HEK293T (cell line): ENCODE measurements around the gene MYL3.

ENCODE experiments used
- ELF4 ChIP-seq: fragments of 450-650 bp; IDR thresholded peaks from 2 replicates; pipeline ENCODE4 v1.6.1; 2017; ENCODE audit warnings: antibody characterized with exemption
- FOXA1 ChIP-seq: fragments of 450-650 bp; IDR thresholded peaks from 2 replicates; pipeline ENCODE4 v1.6.1; 2016; ENCODE audit warnings: mild to moderate bottlenecking
- FOXK2 ChIP-seq: fragments of 450-650 bp; IDR thresholded peaks from 2 replicates; pipeline ENCODE4 v1.6.1; 2016; ENCODE audit warnings: mild to moderate bottlenecking
- HDGF ChIP-seq: fragments of 450-650 bp; IDR thresholded peaks from 2 replicates; pipeline ENCODE4 v1.6.1; 2017; ENCODE audit warnings: antibody characterized with exemption, borderline replicate concordance
- LEF1 ChIP-seq: fragments of 450-650 bp; IDR thresholded peaks from 2 replicates; pipeline ENCODE4 v1.6.1; 2017; ENCODE audit warnings: mild to moderate bottlenecking, borderline replicate concordance
- NFRKB ChIP-seq: fragments of 450-650 bp; IDR thresholded peaks from 2 replicates; pipeline ENCODE4 v1.6.1; 2016; ENCODE audit warnings: mild to moderate bottlenecking, moderate library complexity
- PKNOX1 ChIP-seq: fragments of 450-650 bp; IDR thresholded peaks from 2 replicates; pipeline ENCODE4 v1.6.1; 2016
- SP1 ChIP-seq: fragments of 450-650 bp; IDR thresholded peaks from 2 replicates; pipeline ENCODE4 v1.6.1; 2017

DNA sequence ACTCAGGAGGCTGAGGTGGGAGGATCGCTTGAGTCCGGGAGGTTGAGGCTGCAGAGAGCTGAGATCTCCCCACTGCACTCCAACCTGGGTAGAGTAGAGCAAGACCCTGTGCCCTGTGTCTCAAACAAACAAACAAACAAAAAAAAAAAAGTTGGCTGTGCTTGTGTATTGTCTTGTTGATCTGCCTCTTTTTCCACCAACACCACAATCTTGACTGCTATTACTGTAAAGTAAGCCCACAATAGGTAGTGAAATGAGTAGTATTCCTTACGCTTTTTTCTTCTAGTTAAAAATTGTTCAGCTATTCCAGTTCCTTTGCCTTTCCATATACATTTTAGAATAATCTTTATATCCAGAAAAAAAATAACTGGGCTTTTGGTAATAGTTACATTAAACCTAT is 49.7 kb upstream of the MYL3 start:
- TF ChIP-seq FOXK2 (no peak), HDGF (no peak), NFRKB (no peak), FOXA1 (no peak), ELF4 (no peak), PKNOX1 (no peak), LEF1 (no peak), SP1 (no peak)
